Kidney (tissue), 14 donors: ENCODE results near the gene LCN10. TPM values are rescaled to one million over a fixed set of nuclear protein-coding genes. Genes with fewer than 3 reads are reported as not detected.

ENCODE experiments used
- DNase-seq, 5 donors: peaks; one replicate each; pipeline ENCODE4 v3.0.0-alpha.2; 2013 to 2020
- FAIRE-seq: peaks from 2 replicates; lab custom pipeline; 2012; peaks lifted over from hg19 to GRCh38; lab: Jason Lieb, UNC
- H3K27ac ChIP-seq, 2 donors: one replicate each; pipeline ENCODE4 v1.7.0; 2013; ENCODE audit warnings: low read depth in 2 of 2, low read length in 2 of 2, inconsistent platforms in 1 of 2
- H3K27me3 ChIP-seq: one replicate; pipeline ENCODE4 v1.7.1; 2013; ENCODE audit warnings: low read length, inconsistent platforms; ENCODE audit not compliant: control insufficient read depth, insufficient read depth
- H3K36me3 ChIP-seq, 3 donors: one replicate each; pipeline versions ENCODE4 v1.7.0 to v1.7.1; 2013; ENCODE audit warnings: low read length in 3 of 3, control low read depth in 1 of 3, inconsistent platforms in 1 of 3; ENCODE audit not compliant: insufficient read depth in 3 of 3, control insufficient read depth in 2 of 3
- H3K4me1 ChIP-seq, 3 donors: one replicate each; pipeline versions ENCODE4 v1.7.0 to v1.7.1; 2013; ENCODE audit warnings: low read length in 3 of 3, inconsistent platforms in 1 of 3, low read depth in 1 of 3; ENCODE audit not compliant: control insufficient read depth in 2 of 3, insufficient read depth in 2 of 3
- H3K4me3 ChIP-seq, 3 donors: one replicate each; pipeline versions ENCODE4 v1.7.0 to v1.8.1; 2013; ENCODE audit warnings: low read length in 3 of 3, control low read depth in 1 of 3, inconsistent platforms in 1 of 3
- H3K9ac ChIP-seq, 3 donors: one replicate each; pipeline versions ENCODE4 v1.7.0 to v1.7.1; 2013; ENCODE audit warnings: low read length in 3 of 3, control low read depth in 1 of 3, inconsistent platforms in 1 of 3
- H3K9me3 ChIP-seq, 3 donors: one replicate each; pipeline versions ENCODE4 v1.7.0 to v1.7.1; 2013; ENCODE audit warnings: low read length in 3 of 3, control low read depth in 1 of 3, inconsistent platforms in 1 of 3; ENCODE audit not compliant: control insufficient read depth in 2 of 3, insufficient read depth in 1 of 3
- CTCF ChIP-seq: IDR thresholded peaks from 3 replicates; pipeline ENCODE4 v1.5.1; 2012; ENCODE audit warnings: mild to moderate bottlenecking, moderate library complexity, borderline replicate concordance; ENCODE audit not compliant: insufficient read depth; ENCODE audit errors: extremely low read depth
- intact Hi-C: fragments of 100-400 bp; cut with DNase I; formaldehyde crosslinking; loops from one replicate; pipeline ENCODE4 v1.11.1; 2022
- polyA plus RNA-seq: library from polyadenylated mRNA; stranded (reverse); fragments of 350-450 nt; fragmentation: Illumina TruSeq; extraction: RNeasy Lipid Tissue Mini Kit (QIAGEN cat#74804); gene quantifications from one replicate; pipeline ENCODE4 v1.2.3, GENCODE V29; 2014; ENCODE audit warnings: low read depth, low replicate concordance; ENCODE audit not compliant: insufficient read depth
- total RNA-seq: library from RNA; stranded (reverse); fragmentation: NEBNext Ultra II Directional; extraction: Animal tissue kit (Norgen Biotek cat#: 25700); gene quantifications from one replicate; pipeline ENCODE4 v1.2.1, GENCODE V29; 2021
- donor health status: control.
- donor health status: control.
- donor health status: control.
- donor health status: control.
- donor health status: control.
- donor health status: DM: yes; HTN: yes; CAD: no.
- donor health status: Normal renal cell carcinoma (clear cell type).

LCN10 gene
- total and polyA plus RNA-seq, 2 donors from 2014 or later: 3.9 to 8.4 TPM

- no peaks in the 10 kb centered on the region for H3K36me3 ChIP-seq
- no peaks in the 10 kb centered on the region for H3K27me3 ChIP-seq
- no peak for DNase-seq
- FAIRE-seq: no peak
- H3K27ac ChIP-seq: peak overlapping the region; percentile 57 to 67
- H3K4me3 ChIP-seq: no peak overlapping the region
- peaks cover 0 to 29% (median 6%) of the 10 kb centered on the region in 3 donors for H3K4me1 ChIP-seq
- intact Hi-C loops: no loop called here
- no peak for TF ChIP-seq CTCF
- no peaks in the 10 kb centered on the region for H3K9me3 ChIP-seq
- H3K9ac ChIP-seq: no peak overlapping the region
These were observed 27.9 kb downstream of the LCN10 start for GRCh38 chr9:136714893-136715274.

GRCh38 chr9:136714096-136714892 is 28.4 kb downstream of the LCN10 start:
- Histone ChIP-seq H3K36me3 (no peaks in the 10 kb centered on the region), H3K4me3 (no peak overlapping the region), H3K9me3 (no peaks in the 10 kb centered on the region), H3K27me3 (no peaks in the 10 kb centered on the region), H3K9ac (no peak overlapping the region), H3K27ac (peak overlapping the region; percentile 57 to 67), H3K4me1 (peaks cover 0 to 27% (median 6%) of the 10 kb centered on the region in 3 donors)
- TF ChIP-seq CTCF: no peak
- FAIRE-seq (no peak), DNase-seq (peak in 2 of 5 donors; percentile 61 to 89)
- intact Hi-C loops: no loop called here

GRCh38 chr9:136713550-136713949 is 29.2 kb downstream of the LCN10 start:
- H3K27me3 ChIP-seq: no peaks in the 10 kb centered on the region
- peak overlapping the region in 1 of 3 donors; percentile 53 for H3K4me3 ChIP-seq
- H3K9ac ChIP-seq: no peak overlapping the region
- no peak for TF ChIP-seq CTCF
- no peaks in the 10 kb centered on the region for H3K36me3 ChIP-seq
- peak overlapping the region; percentile 43 to 53 for H3K27ac ChIP-seq
- peaks cover 0 to 24% (median 5%) of the 10 kb centered on the region in 3 donors for H3K4me1 ChIP-seq
- no peak for DNase-seq
- FAIRE-seq: no peak
- intact Hi-C loops: no loop called here
- no peaks in the 10 kb centered on the region for H3K9me3 ChIP-seq
